Esophagus muscularis mucosa (tissue), 3 donors: Measurements from ENCODE around the gene SRA1.

Source experiments
- CTCF ChIP-seq, 3 experiments: fragments of 200-600 bp in 2 of 3; fragments of 450-650 bp in 1 of 3; sonication (generic) in 2 of 3; IDR thresholded peaks; one replicate each; pipeline ENCODE4 v1.5.1; 2017 to 2019; ENCODE audit warnings: antibody characterized with exemption in 3 of 3, mild to moderate bottlenecking in 2 of 3, moderate library complexity in 1 of 3
- POLR2AphosphoS5 ChIP-seq, 2 donors: sonication (generic); formaldehyde crosslinking; IDR thresholded peaks; one replicate each; pipeline ENCODE4 v1.6.1; 2017; ENCODE audit warnings: antibody characterized with exemption in 2 of 2

- no peak for TF ChIP-seq CTCF (IDR thresholded peaks at IDR 0.05)
- no peak for TF ChIP-seq POLR2AphosphoS5 (IDR thresholded peaks at IDR 0.05)
These were observed 19.5 kb upstream of the SRA1 start for GRCh38 chr5:140576776-140577201.
